T-helper 1 cell (primary cell): ENCODE data around the gene LRRC70.

ENCODE experiments used
- DNase-seq, 5 donors: peaks; one replicate each; pipeline ENCODE4 v3.0.0-alpha.2; 2012 to 2020

LRRC70 gene

DNA sequence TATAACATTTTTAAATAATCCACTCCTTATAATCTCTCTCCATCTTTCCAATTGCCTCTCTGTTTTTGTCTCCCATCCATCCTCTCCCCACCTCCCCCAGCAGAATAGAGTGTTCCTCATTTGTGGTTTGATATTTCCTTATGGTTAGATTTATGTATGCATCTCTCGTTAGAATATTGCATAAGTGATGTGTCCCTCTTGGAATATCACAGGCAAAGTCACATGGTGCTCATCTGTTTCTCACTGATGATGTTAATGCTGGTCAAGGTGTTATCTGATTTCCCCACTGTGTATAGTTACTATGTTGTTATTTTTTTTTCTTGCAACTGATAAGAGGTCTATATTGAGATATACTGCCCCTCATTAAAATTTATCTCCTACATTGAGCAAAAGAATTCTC, 3.1 kb upstream of the LRRC70 start:
- DNase-seq: no peak

DNA sequence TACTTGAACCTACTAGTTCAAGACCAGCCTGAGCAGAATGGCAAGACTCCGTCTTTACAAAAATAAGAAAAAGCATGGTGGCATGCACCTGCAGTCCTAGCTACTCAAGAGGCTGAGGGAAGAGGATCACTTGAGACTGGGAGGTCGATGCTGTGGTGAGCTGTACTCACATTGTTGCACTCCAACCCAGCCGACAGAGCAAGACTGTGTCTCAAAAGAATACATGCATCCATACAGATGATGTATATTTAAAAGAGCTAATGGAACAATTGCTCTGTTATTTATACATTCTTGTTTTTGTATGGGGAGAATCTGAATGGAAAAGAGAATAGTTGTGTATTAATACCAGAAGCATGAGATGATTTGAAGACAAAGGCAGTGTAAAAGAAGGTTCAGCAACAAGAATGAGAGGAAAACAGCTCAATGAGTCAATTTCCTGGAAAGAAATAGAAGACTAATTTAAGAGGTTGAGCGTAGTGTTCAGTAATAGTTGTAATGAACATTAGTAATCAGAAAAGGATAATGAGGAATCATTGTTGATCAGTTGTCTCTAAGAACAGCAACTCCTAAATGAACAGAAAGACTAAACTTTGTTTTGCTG, 1.9 kb upstream of the LRRC70 start:
- peak in 1 of 5 donors; percentile 41 for DNase-seq

DNA sequence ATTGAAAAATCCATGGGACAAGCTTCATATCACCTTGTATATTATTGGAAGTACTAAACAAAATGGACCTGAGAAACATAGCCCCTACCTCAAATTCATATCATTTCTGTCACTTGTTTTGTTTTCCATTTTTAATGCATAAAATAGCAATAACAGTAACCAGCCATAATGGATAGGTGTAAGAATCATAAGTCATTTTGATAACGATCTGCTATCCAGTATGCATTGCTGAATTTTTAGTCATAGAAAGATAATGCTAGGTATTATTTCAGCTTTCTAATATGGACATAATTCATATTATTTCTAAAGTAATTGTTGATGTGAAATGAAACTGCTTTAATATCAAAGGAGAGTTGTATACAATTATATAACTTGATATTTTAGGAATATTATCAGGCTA, 1.1 kb upstream of the LRRC70 start:
- DNase-seq: no peak

DNA sequence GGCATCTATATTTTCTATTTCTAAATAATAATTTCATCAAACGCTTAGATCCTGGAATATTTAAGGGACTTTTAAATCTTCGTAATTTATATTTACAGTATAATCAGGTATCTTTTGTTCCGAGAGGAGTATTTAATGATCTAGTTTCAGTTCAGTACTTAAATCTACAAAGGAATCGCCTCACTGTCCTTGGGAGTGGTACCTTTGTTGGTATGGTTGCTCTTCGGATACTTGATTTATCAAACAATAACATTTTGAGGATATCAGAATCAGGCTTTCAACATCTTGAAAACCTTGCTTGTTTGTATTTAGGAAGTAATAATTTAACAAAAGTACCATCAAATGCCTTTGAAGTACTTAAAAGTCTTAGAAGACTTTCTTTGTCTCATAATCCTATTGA, 1.1 kb downstream of the LRRC70 start:
- no peak for DNase-seq

DNA sequence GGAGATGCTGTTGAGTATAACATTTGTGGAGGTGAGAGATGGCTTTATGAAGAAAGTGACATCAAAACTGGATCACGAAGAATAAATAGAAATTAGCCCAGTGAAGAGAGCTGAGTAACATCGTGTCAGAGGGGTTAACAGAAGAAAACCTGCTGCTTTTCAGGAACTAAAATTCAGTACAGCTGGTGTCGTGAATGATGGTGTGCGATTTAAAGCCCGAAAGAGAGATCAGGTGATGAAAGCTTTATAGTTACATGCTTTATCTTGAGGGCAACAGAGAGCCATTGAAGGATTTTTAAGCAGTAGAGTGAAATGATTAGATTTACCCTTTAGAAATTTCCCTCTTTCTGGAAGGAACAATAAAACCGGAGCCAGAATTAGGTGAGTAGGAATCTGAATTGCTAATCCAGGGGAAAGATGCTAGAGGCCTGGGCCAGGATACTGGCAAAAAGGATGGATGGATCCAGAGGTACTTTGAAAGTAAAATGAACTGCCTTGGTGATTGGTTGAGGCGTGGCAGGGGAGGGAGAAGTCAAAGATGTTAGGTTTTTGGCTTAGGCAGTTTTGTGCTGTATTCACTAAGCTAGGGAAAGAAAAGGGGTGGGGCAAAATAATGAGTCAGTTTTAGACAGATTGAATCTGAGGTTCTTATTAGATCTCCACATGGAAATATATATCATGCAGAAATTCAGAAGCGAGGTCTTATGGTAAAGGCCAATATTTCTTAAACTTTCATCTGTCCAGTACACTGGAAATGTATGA, 3.4 kb downstream of the LRRC70 start:
- DNase-seq: no peak

DNA sequence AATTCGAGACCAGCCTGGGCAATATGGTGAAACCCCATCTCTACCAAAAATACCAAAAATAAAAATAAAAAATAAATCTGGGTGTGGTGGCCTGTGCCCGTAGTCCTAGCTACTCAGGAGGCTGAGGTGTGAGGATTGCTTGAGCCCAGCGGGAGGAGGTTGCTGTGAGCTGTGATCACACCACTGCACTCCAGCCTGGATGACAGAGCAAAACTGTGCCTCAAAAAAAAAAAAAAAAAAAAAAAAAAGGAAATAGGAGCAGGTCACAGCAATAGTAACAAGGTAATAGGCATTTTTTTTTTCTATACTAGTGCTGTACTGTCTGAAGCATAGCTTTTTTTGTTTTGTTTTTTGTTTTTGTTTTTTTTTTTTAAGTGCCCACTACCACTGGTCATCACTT, 5.8 kb downstream of the LRRC70 start:
- no peak for DNase-seq

DNA sequence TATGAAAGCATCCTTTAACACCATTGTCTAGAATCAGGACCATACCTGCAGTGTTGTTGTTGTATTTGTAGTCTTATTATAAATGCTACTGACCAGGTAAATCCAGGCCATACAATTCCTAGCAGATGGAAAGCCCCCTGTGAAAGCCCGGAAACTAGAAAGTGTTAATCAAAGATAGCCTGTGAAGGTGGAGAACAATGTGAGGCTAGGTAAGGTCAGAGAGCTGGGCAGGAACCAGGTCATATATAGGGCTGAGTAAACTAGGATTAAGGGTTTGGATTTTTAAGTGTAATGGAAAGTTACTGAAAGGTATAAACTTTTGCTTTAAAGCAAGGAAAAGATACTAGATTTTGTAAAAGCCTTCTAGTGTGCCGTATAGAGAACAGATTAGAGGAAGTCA, 6.7 kb downstream of the LRRC70 start:
- DNase-seq: no peak

DNA sequence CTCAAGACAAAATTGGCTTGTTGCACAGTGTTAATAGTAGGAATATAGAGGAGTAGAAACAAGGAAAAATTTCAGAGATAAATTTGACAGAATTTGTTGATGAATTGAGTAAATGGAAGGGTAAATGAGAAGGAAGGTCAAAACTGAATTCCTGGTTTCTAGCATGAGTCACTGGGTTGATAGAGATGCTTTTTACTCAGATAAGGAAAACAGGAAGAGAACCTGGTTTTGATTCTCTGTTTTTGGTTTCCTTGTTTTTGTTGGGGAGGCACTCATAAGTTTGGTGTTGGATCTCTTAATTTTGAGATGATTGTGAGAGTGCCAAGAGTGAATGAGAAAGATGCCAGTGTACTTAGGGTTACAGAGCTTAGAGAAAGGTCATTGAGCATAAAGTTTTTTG, 7.1 kb downstream of the LRRC70 start:
- DNase-seq: no peak

DNA sequence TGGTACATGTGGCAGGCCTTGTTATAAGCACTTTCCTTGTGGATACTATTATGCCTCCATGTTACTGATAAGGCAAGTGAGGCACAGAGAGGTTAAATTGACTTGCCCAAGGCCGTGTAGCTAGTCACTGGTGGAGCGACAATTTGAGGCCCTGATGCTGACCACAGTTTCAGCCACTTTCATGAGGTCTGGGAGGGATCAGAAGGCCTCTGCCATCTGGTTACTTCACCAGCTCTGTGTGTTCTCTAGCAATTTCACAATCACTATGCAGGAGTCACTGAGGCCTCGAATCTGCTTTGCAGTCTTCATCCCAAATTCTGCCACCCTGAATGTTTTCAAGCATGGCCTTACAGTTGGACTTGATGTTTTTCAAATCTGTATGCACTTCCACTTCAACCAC, 9.1 kb downstream of the LRRC70 start:
- DNase-seq: no peak

DNA sequence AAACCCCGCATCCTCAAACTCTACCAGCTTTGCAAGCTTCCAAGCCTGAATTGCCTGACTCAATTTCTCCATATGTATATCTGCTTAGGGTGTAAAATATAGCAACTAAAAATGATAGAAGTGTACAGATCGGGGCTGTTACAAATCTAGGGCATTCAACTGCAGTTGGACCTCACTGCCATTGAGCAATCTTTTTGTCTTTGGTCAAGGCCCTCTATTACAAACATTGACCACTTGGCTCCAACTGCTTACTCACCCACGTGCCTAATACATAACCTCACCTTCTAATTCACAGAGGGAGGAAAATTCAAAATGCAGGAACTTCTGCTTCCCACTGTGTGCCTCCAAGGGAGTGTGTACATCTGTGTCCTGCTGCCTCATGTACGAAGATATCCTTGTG, 10.0 kb downstream of the LRRC70 start:
- DNase-seq: no peak

DNA sequence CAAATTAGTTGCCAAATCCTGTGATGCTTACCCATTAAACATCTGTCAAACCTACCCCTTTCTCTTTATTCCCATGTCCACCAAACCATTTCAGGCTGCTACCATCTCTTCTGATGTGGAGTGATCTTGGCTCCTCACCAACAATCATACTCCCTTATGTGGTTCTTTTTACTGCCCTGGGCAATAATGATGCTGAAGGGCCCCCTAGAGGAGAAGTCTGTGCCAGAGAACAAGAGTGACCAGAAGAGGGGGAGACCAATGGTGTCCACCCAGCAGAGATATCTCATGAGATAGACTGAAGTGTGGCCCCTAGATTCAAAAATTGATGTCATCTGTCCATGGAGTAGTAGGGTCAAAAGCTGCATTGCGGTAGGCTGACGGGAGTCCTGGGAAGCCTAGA, 10.9 kb downstream of the LRRC70 start:
- no peak for DNase-seq

DNA sequence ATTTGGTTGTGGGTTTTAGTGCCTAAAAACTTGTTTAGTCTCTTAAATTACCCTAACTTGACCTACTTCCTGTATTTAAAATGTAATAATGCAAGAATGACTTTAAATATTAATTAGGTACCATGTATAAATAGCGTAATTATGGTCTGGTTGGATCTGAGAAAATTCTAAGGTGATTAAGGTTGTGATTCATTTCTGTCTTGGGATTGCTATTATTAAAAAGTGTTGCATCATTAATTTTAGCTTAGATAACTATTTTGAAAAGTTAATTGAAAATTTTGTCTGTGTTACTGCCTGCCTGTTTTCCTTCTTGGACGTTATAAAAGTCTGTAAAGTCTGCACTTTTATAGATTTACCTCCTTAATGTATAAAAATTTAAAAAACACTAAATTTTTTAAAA, 11.8 kb downstream of the LRRC70 start:
- DNase-seq: no peak

DNA sequence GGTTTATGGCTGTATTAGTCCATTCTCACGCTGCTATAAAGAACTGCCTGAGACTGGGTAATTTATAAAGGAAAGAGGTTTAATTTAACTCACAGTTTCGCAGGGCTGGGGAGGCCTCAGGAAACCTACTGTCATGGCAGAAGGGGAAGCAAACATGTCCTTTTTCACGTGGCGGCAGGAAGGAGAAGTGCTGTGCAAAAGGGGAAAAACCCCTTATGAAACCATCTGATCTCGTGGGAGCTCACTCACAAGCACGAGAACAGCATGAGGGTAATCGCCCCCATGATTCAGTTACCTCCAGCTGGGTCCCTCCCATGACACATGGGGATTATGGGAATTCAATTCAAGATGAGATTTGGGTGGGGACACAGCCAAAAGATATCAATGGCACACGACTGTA, 13.9 kb downstream of the LRRC70 start:
- DNase-seq: no peak

DNA sequence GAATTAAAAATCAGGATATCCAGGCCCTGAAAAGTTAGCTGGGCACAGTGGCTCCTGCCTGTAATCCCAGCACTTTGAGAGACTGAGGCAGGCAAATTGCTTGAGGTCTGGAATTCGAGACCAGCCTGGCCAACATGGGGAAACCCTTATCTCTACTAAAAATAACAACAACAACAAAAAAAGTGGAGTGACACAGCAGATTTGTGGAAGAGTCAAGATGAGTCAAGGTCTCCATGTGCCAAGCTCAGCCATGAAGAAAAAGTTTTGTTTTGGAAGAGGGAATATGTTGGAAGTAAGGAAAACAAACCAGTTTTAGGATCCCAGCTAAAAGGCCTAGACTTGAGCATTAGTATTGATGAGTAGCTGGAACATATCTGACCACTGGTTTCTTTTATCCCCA, 14.7 kb downstream of the LRRC70 start:
- no peak for DNase-seq

DNA sequence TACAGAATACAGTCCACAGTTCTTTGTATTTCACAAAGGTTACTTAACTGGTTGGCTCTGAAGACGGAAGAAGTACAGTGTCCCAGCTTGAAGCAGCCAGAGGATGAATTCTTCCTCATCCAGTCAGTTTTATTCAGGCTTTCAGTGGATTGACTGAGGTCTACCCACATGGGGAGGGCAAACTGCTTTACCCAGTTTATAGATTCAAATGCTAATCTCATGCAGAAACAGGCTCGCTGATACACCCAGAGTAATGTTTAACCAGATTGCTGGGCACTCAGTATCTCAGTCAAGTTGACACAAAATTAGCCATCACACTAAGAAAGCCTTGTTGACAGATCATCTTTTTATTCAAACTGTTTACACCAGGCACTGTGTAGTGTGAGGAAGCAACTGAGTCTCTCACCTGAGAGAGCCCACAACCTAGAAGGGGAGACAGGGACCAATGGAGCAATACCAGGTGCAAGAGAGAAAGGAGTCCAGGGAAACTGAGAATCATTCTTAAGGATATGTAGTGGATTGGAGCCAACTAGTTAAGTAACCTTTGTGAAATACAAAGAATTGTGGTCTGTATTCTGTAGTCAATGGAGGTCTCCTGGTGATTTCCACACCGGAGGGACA, 15.9 kb downstream of the LRRC70 start:
- DNase-seq: no peak

DNA sequence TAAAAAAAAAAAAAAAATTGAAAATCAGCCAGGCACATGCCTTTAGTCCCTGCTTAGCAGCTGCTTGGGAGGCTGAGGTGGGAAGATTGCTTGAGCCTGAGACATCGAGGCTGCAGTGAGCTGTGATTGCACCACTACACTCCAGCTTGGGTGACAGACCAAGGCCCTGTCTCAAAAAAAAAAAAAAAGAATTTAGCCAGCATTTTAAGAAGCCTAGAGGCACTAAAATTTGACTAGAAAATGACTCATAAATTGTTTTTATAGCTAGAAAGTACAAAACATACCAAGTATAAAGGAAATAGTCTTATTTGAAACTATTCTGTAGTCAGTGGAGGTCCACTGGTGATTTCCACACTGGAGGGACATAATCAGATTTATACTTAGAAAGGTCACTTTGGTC, 17.5 kb downstream of the LRRC70 start:
- no peak for DNase-seq

DNA sequence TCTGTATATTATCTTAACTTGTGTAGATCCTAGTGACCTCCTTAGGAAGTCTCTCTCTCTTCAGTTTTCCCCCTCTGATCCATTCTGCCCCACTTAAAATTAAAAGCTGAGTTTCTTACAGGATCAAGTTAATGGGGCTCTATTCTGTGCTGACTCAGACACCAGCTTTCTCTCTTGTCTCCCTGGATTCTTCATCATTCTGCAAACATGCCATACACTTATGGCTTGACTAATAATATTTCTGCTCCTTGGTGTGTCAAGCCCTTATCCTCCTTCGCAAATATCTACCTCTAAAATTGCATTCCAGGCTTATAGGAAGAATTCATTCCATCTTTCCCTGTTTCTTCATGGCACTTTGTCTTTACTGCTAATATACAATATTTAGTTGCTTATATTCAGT, 18.1 kb downstream of the LRRC70 start:
- no peak for DNase-seq

DNA sequence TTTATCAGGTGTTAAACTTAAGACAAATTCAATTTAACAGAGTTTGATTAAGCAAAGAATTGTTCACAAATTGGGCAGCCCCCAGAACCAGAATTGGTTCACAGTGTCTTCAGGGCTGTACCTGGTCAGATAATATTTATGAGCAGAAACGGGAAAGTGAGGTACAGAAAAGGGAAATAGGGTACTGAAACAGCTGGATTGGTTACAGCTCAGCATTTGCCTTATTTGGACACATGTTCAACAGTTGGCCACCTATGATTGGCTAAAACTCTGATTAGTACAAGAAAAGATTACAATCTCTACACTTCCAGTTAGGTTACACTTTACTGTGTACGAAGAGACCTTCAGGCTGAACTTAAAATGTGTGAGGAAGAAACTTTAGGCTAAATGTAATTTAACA, 18.7 kb downstream of the LRRC70 start:
- no peak for DNase-seq

DNA sequence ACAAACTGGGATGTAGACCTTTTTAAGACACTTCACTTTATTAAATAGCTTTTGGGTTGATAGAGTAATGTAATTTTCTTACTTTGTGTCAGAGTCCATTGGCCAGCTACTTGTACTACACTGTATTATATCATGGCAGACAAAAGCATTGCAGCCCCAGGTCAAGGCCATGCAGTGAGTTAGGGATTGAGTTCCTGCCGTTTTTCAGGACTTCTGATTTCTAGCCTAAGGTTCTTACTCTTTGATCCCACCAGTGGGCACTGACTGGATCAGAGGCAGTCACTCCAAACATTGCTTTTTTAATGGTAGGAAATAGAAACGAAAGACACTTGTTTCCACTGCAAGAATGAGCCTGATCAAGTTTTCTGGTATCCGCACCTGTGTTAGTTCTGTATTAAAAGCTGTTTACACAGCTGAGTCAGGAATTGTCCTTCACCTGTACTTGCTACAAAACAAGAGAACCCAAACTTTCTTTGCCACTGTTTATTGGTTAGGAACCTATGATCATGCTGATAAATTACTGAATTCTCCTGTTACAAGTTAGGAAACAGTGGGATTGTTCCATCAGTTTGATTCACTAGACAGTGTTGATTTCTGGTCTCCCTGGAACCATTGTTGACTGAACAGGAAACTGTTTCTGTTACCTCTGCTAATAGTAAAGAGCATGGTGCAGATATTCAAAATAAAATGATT, 22.1 kb downstream of the LRRC70 start:
- no peak for DNase-seq

DNA sequence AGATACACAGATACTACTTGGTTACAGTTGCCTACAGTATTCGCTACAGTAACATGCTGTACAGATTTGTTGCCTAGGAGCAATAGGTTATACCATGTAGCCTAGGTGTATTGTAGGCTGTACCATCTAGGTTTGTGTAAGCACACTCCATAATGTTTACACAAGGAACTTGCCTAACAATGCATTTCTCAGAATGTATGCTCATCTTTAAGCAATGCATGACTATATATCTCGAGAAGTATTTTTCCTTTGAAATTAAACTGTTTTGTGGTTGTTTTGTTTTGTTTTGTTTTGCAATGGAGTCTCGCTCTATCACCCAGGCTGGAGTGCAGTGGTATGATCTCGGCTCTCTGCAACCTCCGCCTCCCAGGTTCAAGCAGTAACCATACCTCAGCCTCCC, 25.3 kb downstream of the LRRC70 start:
- DNase-seq: no peak

DNA sequence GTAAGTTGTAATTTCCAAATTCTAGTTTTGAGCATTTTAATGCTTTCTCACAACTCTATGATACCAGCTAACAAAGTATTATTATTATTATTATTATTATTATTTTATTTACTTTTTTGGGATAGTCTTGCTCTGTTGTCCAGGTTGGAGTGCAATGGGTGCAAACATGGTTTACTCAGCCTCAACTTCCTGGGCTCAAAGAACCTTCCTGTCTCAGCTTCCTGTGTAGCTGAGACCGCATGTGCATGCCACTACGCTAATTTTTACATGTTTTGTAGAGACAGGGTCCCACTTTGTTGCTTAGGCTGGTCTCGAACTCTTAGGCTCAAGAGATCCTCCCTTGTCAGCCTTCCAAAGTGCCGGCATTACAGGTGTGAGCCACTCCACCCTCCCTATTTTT, 27.0 kb downstream of the LRRC70 start:
- DNase-seq: peak in 1 of 5 donors; percentile 21

DNA sequence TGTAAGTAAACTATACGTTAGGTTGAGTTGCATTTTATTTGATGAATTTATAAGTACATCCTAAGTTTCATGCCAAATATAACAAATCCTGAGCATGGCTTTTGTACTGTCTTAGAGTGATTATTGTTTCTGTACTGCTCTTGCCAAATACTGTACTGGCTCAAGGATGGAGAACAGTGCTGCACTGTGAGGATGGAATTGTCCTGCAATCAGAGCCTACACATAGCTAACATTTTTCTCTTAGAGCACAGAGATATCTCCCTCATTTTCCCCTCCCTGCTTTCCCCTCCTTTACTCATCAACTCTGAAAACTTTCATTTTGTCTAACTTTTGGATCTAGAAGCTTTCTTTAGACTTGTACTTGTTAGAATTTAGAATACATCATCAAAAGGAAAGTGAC, 28.3 kb downstream of the LRRC70 start:
- DNase-seq: no peak

DNA sequence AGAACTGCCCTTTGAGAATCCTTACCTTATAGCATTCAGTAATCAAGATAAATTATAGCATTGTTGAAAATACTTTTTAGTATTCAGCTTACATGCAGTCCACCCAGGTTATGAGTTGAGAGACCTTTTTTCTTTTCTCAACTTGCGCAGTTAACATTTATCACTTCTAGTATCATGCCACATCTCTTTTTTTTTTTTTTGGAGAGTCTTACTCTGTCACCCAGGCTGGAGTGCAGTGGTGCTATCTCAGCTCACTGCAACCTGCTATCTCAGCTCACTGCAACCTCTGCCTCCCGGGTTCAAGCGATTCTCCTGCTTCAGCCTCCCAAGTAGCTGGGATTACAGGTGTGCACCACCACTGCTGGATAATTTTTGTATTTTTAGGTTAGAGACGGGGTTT, 29.0 kb downstream of the LRRC70 start:
- no peak for DNase-seq
